NCI-H2196 treated with DMSO at 0.1 percent for 48 hours (cell line): ENCODE data around the gene METTL8.

Experiments used
- DNase-seq: peaks from one replicate; lab custom pipeline; 2025; ENCODE audit not compliant: unreplicated experiment; lab: John Stamatoyannopoulos, UW

METTL8 gene

GRCh38 chr2:171346723-171347557, 86.8 kb downstream of the METTL8 start:
- DNase-seq: no peak

- DNase-seq: no peak
Observed at GRCh38 chr2:171345971-171346722, 87.6 kb downstream of the METTL8 start.

- no peak for DNase-seq
Observed at GRCh38 chr2:171344182-171344581, 89.6 kb downstream of the METTL8 start.

GRCh38 chr2:171342067-171342413, 91.8 kb downstream of the METTL8 start:
- DNase-seq: no peak

GRCh38 chr2:171341394-171342066, 92.3 kb downstream of the METTL8 start:
- DNase-seq: no peak

- no peak for DNase-seq
Observed at GRCh38 chr2:171334946-171335345, 98.8 kb downstream of the METTL8 start.

GRCh38 chr2:171334171-171334570, 99.6 kb downstream of the METTL8 start:
- DNase-seq: no peak

GRCh38 chr2:171330155-171330956, 103.4 kb downstream of the METTL8 start:
- DNase-seq: no peak

GRCh38 chr2:171327043-171327496, 106.7 kb downstream of the METTL8 start:
- no peak for DNase-seq

GRCh38 chr2:171325886-171326585, 107.8 kb downstream of the METTL8 start:
- no peak for DNase-seq

GRCh38 chr2:171323971-171324528, 109.7 kb downstream of the METTL8 start:
- no peak for DNase-seq

- DNase-seq: no peak
Observed at GRCh38 chr2:171322928-171323327, 110.9 kb downstream of the METTL8 start.

- no peak for DNase-seq
Observed at GRCh38 chr2:171320731-171321130, 113.1 kb downstream of the METTL8 start.

- DNase-seq: no peak
Observed at GRCh38 chr2:171320208-171320621, 113.6 kb downstream of the METTL8 start.

- DNase-seq: no peak
Observed at GRCh38 chr2:171319164-171319810, 114.5 kb downstream of the METTL8 start.

- DNase-seq: no peak
Observed at GRCh38 chr2:171318463-171318934, 115.3 kb downstream of the METTL8 start.

GRCh38 chr2:171317492-171318125, 116.2 kb downstream of the METTL8 start:
- DNase-seq: no peak

GRCh38 chr2:171316755-171317337, 116.9 kb downstream of the METTL8 start:
- no peak for DNase-seq
